HG02973 (cell line): ENCODE data around the gene NLGN1.

Source experiments
- ATAC-seq: cut with Tn5 transposase; IDR thresholded peaks from one replicate; pipeline ENCODE4 v1.9.1; 2021; ENCODE audit warnings: moderate library complexity; ENCODE audit not compliant: unreplicated experiment

NLGN1 gene

DNA sequence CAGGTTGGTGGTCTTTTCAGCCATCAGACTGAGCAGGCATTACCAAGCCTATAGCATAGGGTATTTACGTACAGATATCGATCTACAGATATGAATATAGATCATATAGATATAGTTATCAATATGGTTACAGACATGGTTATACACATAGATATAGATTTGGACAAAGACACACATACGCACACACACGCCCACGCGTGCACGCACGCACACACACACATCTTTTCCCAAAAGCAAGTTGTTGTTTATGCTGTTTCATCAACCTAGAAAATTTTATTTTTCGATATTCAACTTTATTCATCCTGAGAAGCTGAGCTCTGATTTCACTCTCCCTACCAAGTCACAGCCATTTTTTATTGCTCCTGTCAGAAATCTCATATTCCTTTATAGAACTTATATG is 309.1 kb downstream of the NLGN1 start:
- ATAC-seq: no peak

GRCh38 chr3:173708191-173708590 is 310.6 kb downstream of the NLGN1 start:
- ATAC-seq: no peak

GRCh38 chr3:173709026-173709425 is 311.5 kb downstream of the NLGN1 start:
- no peak for ATAC-seq

DNA sequence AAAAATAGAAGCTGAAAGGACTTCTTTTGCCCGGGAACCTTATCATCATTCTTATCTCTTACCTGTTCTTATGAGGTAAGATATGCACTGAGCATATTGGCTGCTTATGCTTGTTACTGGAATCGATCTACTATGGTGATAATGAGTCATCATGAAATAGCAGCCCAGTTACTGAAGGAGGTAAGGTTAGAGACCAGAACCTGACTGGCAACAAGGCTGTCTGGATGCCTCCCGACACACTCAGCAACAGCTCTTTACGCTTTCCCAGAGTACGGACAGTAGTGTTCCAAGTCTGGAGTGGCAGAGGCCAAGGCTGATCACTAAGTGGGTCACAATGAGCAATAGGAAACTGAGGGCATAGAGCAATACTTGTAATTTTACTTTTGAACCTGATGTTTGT is 314.1 kb downstream of the NLGN1 start:
- ATAC-seq: no peak

DNA sequence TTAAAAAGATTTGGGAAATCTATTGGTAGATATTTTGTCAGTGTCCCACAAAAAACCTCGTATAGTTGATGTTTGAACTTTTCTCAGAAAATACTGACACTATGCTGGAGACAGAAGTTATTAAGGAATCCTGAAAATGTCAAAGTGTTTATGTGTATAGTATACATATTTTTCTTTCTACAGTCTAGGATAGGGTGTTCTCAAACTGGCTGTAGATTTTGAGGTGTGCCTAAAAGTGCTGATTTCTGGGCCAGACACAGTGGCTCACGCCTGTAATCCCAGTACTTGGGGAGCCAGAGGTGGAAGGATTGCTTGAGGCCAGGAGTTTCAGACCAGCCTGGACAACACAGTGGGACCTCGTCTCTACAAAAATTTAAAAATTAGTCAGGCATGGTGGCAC is 322.0 kb downstream of the NLGN1 start:
- ATAC-seq: no peak

DNA sequence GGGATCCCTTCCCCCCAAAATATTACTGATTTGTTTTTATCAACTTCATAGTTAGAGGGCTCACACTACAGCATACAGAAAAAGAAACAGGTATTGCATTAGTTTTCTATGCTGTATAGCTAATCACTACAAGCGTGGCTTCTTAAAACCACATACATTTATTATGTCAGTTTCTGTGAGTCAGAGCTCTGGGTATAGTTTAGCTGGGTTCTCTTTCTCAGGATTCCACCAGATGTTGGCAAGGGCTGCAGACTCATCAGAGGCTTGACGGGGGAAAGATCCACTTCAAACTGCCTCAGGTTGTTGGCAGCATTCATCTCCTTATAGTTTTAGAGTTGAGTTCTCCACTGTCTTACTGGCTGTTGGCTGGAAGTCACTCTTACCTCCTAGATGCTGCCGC is 328.0 kb downstream of the NLGN1 start:
- ATAC-seq: no peak

DNA sequence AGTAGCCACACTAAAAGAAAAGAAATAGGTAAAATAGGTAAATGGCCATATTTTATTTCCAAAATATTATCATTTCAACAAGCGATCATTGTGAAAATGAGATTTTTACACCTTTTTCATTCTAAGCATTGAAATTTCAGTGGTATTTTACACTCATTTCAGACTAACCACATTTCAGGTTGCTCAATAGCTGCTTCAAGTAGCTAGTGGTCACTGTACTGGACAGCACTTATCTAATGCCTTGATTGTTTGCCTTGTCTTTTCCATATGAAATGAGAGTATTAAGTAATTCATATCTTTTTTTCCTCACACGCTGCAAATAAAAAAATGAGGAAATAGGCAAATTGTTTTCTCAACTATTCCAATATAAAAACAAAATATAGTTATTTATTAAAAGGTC is 332.8 kb downstream of the NLGN1 start:
- no peak for ATAC-seq

- ATAC-seq: no peak
These were observed 334.7 kb downstream of the NLGN1 start for GRCh38 chr3:173732237-173732636.

DNA sequence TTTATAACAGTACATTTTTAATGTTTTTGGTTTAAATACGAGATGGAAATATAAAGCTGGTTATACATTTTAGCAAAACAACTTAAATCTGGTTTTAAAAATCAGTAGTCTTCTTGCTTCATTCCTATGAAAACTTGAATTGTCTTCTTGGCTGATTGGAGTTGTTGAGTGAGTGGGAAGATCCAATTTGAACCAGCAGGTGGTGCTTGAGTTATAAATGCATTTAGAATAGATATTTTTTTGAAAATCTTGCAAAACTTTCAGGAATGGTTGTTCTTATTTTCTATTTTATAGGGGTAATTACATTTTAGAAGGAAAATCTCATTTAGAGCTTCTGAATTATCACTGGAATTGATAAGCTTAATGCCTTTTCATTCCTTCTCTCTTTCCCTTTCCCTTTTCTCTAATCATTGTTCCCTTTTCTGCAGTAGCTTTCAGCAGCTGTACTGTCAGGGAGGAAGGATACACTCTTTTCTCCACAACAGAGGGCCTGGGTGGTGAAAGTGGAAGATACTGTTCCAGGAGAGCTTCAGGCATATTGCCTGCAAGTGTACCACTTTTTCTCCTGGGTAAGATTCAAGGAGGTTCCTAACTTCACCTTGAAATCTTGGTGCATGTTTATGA is 335.6 kb downstream of the NLGN1 start:
- no peak for ATAC-seq

- ATAC-seq: no peak
These were observed 336.9 kb downstream of the NLGN1 start for GRCh38 chr3:173734473-173734872.

DNA sequence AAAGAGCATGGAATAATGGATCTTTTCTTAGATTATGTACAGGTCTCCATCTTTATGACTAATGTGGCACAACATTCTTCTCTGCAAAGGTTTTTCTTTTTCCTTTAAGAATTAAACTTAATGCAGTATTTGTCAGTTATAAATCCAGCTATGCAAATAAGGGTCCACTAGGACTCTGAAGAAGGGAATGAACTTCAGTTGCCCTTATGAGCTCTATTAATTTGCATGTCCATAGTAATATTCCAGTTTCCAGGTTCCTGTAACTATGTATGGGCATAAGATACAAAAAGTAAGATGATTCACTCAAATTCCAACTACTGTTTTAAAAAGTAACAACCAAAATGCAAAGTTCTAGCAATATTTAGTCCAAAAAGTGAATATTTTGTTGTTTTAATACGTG is 337.4 kb downstream of the NLGN1 start:
- no peak for ATAC-seq

- no peak for ATAC-seq
These were observed 338.3 kb downstream of the NLGN1 start for GRCh38 chr3:173735841-173736240.

DNA sequence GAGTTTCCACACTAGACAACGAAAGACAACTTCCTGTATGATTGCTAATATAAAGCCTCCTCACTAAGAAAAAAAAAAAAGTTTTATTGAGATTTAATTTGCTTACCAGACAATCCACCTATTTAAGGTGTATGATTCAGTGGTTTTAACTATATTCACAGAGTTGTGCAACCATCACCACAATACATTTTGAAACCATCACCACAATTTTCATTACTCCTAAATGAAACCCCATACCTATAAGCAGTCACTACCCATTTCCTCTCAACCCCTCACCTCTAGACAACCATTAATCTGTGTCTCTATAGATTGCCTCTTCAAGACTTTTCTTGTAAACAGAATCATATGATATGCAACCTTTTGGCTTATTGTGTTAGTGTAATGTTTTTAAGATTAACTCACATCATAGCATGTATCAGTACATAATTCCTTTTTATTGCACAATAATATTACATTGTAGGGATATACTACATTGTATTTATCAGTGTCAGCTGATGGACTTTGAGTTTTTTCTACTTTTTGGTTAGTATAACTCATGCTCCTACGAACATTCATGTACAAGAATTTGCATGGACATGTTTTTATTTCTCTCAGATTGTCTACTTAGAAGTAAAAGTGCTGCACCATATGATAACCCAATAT is 339.7 kb downstream of the NLGN1 start:
- ATAC-seq: no peak

GRCh38 chr3:173739726-173740125 is 342.2 kb downstream of the NLGN1 start:
- no peak for ATAC-seq

DNA sequence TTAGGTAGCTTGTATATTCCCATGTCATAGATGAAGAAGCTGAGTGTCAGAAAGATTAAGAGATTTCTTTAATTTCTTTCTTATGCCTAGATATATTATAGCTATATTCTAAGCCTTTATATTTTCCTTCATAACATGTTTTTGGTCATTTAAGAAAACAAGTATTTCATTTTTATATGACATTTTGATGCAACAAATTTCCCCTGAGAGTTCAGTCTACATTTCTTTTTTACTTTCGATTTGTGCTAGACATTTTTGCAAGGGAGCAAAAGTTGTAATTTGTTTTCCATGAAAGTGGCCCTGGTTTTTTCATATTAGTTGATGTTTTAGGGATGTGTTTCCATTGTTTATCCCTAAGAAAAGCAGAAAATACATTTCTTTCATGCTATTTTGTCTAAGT is 344.9 kb downstream of the NLGN1 start:
- no peak for ATAC-seq

- ATAC-seq: no peak
These were observed 345.6 kb downstream of the NLGN1 start for GRCh38 chr3:173743111-173743510.

DNA sequence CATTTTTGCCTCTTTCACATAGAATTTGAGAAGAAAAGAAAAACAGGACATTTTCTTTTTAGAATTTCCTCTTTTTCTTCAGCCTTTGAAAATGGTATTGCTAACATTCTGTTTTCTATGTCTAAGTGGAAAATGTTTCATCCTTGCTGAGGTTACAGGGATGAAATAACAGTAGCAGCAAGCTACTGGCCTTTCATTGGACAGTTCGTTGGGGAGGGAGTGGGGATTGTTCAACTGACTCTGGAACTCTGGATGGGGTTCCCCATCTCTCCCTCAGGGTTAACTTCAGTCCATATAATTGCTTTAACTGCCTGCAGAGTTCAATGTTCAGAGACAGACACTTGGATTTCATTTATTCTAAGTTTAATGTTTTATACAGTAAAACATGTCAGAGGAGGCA is 346.0 kb downstream of the NLGN1 start:
- ATAC-seq: no peak

- ATAC-seq: no peak
These were observed 346.9 kb downstream of the NLGN1 start for GRCh38 chr3:173744479-173744878.

DNA sequence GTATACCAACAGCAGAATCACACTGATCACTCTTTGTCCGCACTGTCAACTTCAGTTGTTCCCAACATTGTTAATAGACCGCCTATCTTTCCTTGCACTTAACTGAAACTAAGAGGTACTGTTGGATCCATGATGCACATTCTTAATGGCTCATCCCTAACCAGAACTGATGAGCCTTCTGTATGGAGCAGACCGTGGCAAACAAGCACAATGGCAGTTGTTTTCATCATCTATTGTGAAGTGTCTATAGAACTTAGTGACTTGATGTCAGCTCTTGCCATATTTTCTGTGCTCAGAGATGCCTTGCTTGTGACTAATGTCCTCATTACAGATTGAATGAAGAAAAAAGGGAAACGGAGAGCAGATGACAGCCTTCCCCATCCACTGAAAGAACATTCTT is 347.4 kb downstream of the NLGN1 start:
- no peak for ATAC-seq

- ATAC-seq: no peak
These were observed 348.6 kb downstream of the NLGN1 start for GRCh38 chr3:173745952-173746682.

DNA sequence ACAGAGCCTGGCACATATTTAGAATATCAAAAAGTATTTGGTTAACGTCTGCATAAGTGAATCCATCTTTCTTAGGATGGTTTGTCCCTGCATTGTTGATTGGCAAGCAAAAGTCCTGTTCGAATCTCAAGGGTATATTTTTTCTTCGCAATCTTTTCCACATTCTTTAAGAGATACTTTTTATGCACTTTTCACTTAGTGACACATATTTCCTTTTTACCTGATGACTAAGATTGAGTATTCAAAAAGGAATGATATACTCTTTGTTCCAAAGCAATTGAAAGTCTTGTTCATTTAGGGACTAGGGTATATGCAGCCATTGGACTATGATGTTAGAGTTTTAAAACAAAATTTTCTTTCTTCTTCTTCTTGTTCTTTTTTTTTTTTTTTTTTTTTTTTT is 349.9 kb downstream of the NLGN1 start:
- ATAC-seq: no peak

DNA sequence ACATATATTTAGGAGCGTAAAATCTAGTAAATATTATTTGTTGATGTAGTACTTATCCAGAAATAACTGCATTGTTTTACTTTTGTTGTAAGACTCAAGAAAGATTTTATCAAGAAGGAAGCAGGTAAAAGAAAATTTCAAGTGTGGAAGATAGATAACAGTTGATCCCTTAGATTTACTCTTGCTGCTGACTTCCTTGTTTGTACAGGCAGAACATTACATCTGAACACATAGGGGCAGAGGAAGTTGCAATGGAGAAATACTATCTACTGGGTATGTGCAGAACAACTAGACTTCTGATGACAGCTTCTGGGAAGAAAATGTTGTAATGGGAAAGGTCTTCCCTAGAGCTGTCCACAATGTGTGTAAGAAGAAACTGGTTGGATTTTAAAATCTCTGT is 350.6 kb downstream of the NLGN1 start:
- ATAC-seq: no peak
